Endodermal cell (in vitro differentiated cells): ENCODE results near the gene SPDEF. TPM values are rescaled to one million over a fixed set of nuclear protein-coding genes. Genes with fewer than 3 reads are reported as not detected.

ENCODE experiments used
- DNase-seq: peaks from one replicate; pipeline ENCODE4 v3.0.0-alpha.2; 2017
- H3K27ac ChIP-seq: 2 replicates; pipeline ENCODE4 v1.5.1; 2013; ENCODE audit warnings: mild to moderate bottlenecking, low read depth, low read length, moderate library complexity
- H3K27me3 ChIP-seq: 2 replicates; pipeline ENCODE4 v1.6.1; 2013; ENCODE audit warnings: mild to moderate bottlenecking, low read length, moderate library complexity; ENCODE audit not compliant: insufficient read depth, control insufficient read depth, poor library complexity, severe bottlenecking
- H3K36me3 ChIP-seq: 2 replicates; pipeline ENCODE4 v1.7.0; 2013; ENCODE audit warnings: mild to moderate bottlenecking, low read length, moderate library complexity; ENCODE audit not compliant: control insufficient read depth, insufficient read depth
- H3K4me1 ChIP-seq: one replicate; pipeline ENCODE4 v1.7.0; 2013; ENCODE audit warnings: low read length; ENCODE audit not compliant: control insufficient read depth, insufficient read depth
- H3K4me3 ChIP-seq: 2 replicates; pipeline ENCODE4 v1.5.1; 2013; ENCODE audit warnings: mild to moderate bottlenecking, low read length, moderate library complexity
- H3K9ac ChIP-seq: 2 replicates; pipeline ENCODE4 v1.6.1; 2013; ENCODE audit warnings: mild to moderate bottlenecking, low read length, moderate library complexity; ENCODE audit not compliant: poor library complexity, severe bottlenecking; ENCODE audit errors: extremely low read depth
- H3K9me3 ChIP-seq: 2 replicates; pipeline ENCODE4 v1.6.1; 2013; ENCODE audit warnings: mild to moderate bottlenecking, low read length, moderate library complexity; ENCODE audit not compliant: control insufficient read depth
- H3K27ac Mint-ChIP-seq: 2 replicates; pipeline ENCODE4 v1.8.0; 2020; ENCODE audit warnings: mixed read lengths
- H3K27me3 Mint-ChIP-seq: 2 replicates; pipeline ENCODE4 v1.8.0; 2021; ENCODE audit warnings: mild to moderate bottlenecking, mixed read lengths; ENCODE audit not compliant: insufficient read depth
- H3K36me3 Mint-ChIP-seq: 2 replicates; pipeline ENCODE4 v1.8.0; 2020; ENCODE audit warnings: low read depth, mixed read lengths
- H3K4me1 Mint-ChIP-seq: 2 replicates; pipeline ENCODE4 v1.8.0; 2020; ENCODE audit warnings: mixed read lengths
- H3K4me3 Mint-ChIP-seq: 2 replicates; pipeline ENCODE4 v1.8.0; 2020; ENCODE audit warnings: mild to moderate bottlenecking, moderate library complexity, mixed read lengths
- H3K9me3 Mint-ChIP-seq: 2 replicates; pipeline ENCODE4 v1.8.0; 2020; ENCODE audit warnings: mild to moderate bottlenecking, mixed read lengths
- WGBS, 2 experiments: methylation state at CpG; one replicate each; pipeline versions ENCODE4 v1.1.5 to v1.1.7; 2013; ENCODE audit warnings: missing lambda C conversion rate in 2 of 2, mixed read lengths in 1 of 2; ENCODE audit not compliant: insufficient coverage in 1 of 2, insufficient read length in 1 of 2; 5-methylcytosine and 5-hydroxymethylcytosine counted together
- total RNA-seq, 2 donors: library from RNA; stranded (reverse); fragmentation: NEBNext Ultra II Directional in 1 of 2; extraction: Animal tissue kit (Norgen Biotek cat#: 25700) in 1 of 2; gene quantifications; 2 replicates in 1 of 2; 3 replicates in 1 of 2; pipeline ENCODE4 v1.2.1, GENCODE V29; 2021
- TF ChIP-seq, protein P1 (sequence below): fragments of 200-600 bp; sonication (generic); conservative IDR thresholded peaks from 2 replicates; pipeline ENCODE4 v1.5.0; 2021; ENCODE audit warnings: antibody characterized with exemption, mild to moderate bottlenecking

SPDEF gene
- total RNA-seq, 2 donors from 2014 or later = 1.1 to 2.6 TPM

DNA sequence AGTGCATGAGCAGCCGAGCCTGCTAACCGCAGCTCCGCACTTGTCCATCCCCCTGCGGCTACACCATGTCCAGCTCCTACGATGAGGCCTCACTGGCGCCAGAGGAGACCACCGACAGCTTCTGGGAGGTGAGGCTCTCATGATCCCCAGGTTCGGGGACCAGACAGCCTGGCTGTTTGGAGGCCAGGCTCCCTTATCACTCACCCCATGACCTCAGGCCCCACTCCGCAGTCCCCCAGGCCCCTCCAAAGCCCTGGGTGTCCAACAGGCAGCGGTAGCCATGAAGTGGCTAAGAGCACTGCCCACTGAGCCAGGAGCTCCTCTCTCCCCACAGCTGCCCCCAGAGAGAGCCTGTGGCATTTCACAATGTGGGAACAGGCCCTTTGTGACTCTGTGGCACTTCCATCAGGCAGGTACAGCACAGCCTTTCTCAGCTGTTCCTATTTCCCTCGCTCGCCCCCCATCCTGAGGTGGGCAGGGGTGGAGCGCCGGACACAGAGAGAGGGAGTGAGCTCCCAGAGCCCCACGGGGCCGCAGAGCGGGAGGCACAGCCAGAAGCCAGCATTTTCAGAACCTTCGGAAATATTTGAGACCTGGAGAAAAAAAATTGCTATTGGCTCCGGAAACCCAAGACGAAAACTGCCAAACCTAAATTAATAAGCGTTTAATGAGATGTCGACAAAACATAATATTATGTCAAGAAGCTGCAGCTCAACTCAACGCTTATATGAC is 29.7 kb downstream of the SPDEF start:
- Histone ChIP-seq H3K27me3 (no peaks in the 10 kb centered on the region), H3K4me3 (no peak overlapping the region), H3K9ac (no peak overlapping the region), H3K9me3 (no peaks in the 10 kb centered on the region), H3K4me1 (peaks cover 3% of the 10 kb centered on the region), H3K36me3 (no peaks in the 10 kb centered on the region), H3K27ac (no peak overlapping the region)
- Mint-ChIP-seq H3K36me3 (no peaks in the 10 kb centered on the region), H3K27me3 (peaks cover 8% of the 10 kb centered on the region), H3K27ac (peak overlapping the region; percentile 26), H3K4me3 (peak overlapping the region; percentile 36), H3K4me1 (peaks cover 1% of the 10 kb centered on the region), H3K9me3 (no peaks in the 10 kb centered on the region)
- 77 to 80% methylated on average over 17 to 23 of the region's 23 CpGs for WGBS, 2 experiments
- TF ChIP-seq, protein P1, sequence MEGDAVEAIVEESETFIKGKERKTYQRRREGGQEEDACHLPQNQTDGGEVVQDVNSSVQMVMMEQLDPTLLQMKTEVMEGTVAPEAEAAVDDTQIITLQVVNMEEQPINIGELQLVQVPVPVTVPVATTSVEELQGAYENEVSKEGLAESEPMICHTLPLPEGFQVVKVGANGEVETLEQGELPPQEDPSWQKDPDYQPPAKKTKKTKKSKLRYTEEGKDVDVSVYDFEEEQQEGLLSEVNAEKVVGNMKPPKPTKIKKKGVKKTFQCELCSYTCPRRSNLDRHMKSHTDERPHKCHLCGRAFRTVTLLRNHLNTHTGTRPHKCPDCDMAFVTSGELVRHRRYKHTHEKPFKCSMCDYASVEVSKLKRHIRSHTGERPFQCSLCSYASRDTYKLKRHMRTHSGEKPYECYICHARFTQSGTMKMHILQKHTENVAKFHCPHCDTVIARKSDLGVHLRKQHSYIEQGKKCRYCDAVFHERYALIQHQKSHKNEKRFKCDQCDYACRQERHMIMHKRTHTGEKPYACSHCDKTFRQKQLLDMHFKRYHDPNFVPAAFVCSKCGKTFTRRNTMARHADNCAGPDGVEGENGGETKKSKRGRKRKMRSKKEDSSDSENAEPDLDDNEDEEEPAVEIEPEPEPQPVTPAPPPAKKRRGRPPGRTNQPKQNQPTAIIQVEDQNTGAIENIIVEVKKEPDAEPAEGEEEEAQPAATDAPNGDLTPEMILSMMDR = no peak
- peak; percentile 70 for DNase-seq

DNA sequence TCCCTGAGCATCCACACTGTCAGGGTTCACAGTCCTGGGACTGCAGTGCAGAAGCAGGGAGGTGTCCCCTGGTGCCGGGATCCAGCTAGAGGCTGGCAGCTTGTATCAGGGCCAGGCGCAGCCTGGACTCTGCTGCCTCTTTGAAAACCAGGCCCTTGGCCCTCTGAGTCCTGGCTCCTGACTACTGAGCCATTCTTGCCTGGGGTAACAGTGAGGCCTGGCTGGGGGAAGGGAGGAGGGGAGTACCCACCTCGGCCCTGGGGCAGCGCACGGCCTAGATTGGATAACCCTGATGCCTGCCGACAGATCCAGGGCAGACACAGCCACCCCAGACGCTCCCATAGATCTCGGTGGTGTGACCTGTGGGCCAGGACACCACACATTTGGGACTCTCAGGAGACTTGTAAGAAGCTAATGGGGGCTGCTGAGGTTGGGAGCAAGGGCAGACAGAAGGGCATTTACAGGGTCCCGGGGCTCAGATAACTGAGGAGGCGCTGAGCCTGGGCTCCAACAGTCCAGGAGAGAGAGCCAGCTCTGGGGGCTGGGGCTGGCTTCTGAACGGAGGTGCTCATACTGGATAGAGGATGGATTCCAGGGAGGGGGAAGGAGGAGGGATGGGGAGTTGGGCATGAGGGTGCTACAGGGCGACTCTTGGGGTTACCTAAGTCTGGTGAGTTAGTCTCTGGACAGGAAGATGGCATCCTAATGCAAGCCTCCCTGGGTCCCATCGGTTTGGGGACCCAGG is 30.5 kb downstream of the SPDEF start:
- TF ChIP-seq, protein P1 = no peak
- H3K27ac ChIP-seq = no peak overlapping the region
- peaks cover 3% of the 10 kb centered on the region for H3K4me1 ChIP-seq
- no peak overlapping the region for H3K4me3 Mint-ChIP-seq
- no peak overlapping the region for H3K4me3 ChIP-seq
- peaks cover 1% of the 10 kb centered on the region for H3K4me1 Mint-ChIP-seq
- no peaks in the 10 kb centered on the region for H3K36me3 Mint-ChIP-seq
- no peaks in the 10 kb centered on the region for H3K9me3 ChIP-seq
- H3K27ac Mint-ChIP-seq = peak overlapping the region; percentile 26
- H3K27me3 Mint-ChIP-seq = peaks cover 8% of the 10 kb centered on the region
- no peaks in the 10 kb centered on the region for H3K9me3 Mint-ChIP-seq
- H3K36me3 ChIP-seq = no peaks in the 10 kb centered on the region
- H3K9ac ChIP-seq = no peak overlapping the region
- WGBS, 2 experiments = 92 to 95% methylated on average over 8 to 13 of the region's 13 CpGs
- no peaks in the 10 kb centered on the region for H3K27me3 ChIP-seq
- DNase-seq = no peak

DNA sequence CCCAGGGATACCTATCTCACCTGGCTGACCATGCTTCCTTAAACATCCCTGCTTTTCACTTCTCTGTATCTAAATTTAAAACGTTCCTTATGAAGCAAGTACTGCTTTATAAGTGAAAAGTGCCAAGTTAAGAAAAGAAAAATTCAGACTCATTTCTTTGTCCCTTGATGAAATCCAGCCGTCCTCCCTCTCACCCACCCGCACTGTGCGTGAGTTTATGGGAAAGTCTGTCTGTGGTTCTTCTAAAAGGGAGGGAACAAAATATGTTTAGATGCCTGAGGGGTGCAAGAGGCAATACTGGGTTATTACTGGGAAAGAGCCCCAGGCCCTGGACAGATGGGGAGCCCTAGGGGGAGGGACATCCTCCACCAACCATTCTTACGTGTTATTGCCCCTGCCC is 31.2 kb downstream of the SPDEF start:
- no peak overlapping the region for H3K9ac ChIP-seq
- H3K4me3 ChIP-seq = no peak overlapping the region
- Mint-ChIP-seq H3K9me3 (no peaks in the 10 kb centered on the region), H3K36me3 (no peaks in the 10 kb centered on the region), H3K4me1 (peaks cover 1% of the 10 kb centered on the region), H3K27me3 (peaks cover 8% of the 10 kb centered on the region), H3K4me3 (no peak overlapping the region), H3K27ac (no peak overlapping the region)
- no peaks in the 10 kb centered on the region for H3K27me3 ChIP-seq
- TF ChIP-seq, protein P1 = no peak
- no peaks in the 10 kb centered on the region for H3K36me3 ChIP-seq
- H3K27ac ChIP-seq = no peak overlapping the region
- H3K4me1 ChIP-seq = peaks cover 3% of the 10 kb centered on the region
- 83 to 90% methylated on average over 2 to 5 of the region's 5 CpGs for WGBS, 2 experiments
- no peak for DNase-seq
- H3K9me3 ChIP-seq = no peaks in the 10 kb centered on the region
